Gastrocnemius medialis (tissue), 4 donors: ENCODE results near the gene PPP4C. TPM values are rescaled to one million over a fixed set of nuclear protein-coding genes. Genes with fewer than 3 reads are reported as not detected.

Source experiments
- ATAC-seq, 2 donors: fragments of 150-250 bp; one replicate each; pipeline ENCODE4 v1.9.1; 2016
- DNase-seq, 2 donors: peaks; one replicate each; pipeline ENCODE4 v3.0.0-alpha.2; 2019
- H3K27ac ChIP-seq, 4 donors: fragments of 200-600 bp; sonication (generic); 1 replicate in 1 of 4; 2 replicates in 3 of 4; pipeline ENCODE4 v1.5.1; 2016 to 2018; ENCODE audit warnings: mild to moderate bottlenecking in 2 of 4, moderate library complexity in 1 of 4
- H3K27me3 ChIP-seq, 3 donors: fragments of 200-600 bp; sonication (generic) in 2 of 3; 1 replicate in 1 of 3; 2 replicates in 2 of 3; pipeline versions ENCODE4 v1.5.1 to v1.6.0; 2016 to 2019; ENCODE audit warnings: mild to moderate bottlenecking in 1 of 3, moderate library complexity in 1 of 3
- H3K36me3 ChIP-seq, 2 donors: fragments of 200-600 bp; sonication (generic) in 1 of 2; one replicate each; pipeline ENCODE4 v1.5.1; 2017 to 2018
- H3K4me1 ChIP-seq, 2 donors: fragments of 200-600 bp; sonication (generic) in 1 of 2; one replicate each; pipeline ENCODE4 v1.5.1; 2016 to 2017; ENCODE audit warnings: mild to moderate bottlenecking in 2 of 2
- H3K4me3 ChIP-seq, 4 donors: fragments of 200-600 bp; sonication (generic) in 3 of 4; 1 replicate in 1 of 4; 2 replicates in 3 of 4; pipeline ENCODE4 v1.5.1; 2016 to 2019; ENCODE audit warnings: mild to moderate bottlenecking in 2 of 4
- H3K9me3 ChIP-seq, 3 donors: fragments of 200-600 bp; sonication (generic) in 2 of 3; 1 replicate in 1 of 3; 2 replicates in 2 of 3; pipeline ENCODE4 v1.5.1; 2016 to 2019
- CTCF ChIP-seq, 5 experiments: fragments of 450-650 bp in 3 of 5; fragments of 200-600 bp in 2 of 5; sonication (generic) in 2 of 5; IDR thresholded peaks in 4 of 5; conservative IDR thresholded peaks in 1 of 5; 1 replicate in 4 of 5; 2 replicates in 1 of 5; pipeline ENCODE4 v1.5.1; 2016 to 2019; ENCODE audit warnings: antibody characterized with exemption in 5 of 5, mild to moderate bottlenecking in 3 of 5, moderate library complexity in 3 of 5
- POLR2A ChIP-seq, 2 donors: fragments of 450-650 bp; IDR thresholded peaks; one replicate each; pipeline ENCODE4 v1.6.1; 2017; ENCODE audit warnings: antibody characterized with exemption in 2 of 2, mild to moderate bottlenecking in 2 of 2, moderate library complexity in 2 of 2
- in situ Hi-C, 4 donors: fragments of 200-750 bp; cut with MboI; loops; one replicate each; pipeline versions ENCODE4 v1.15.0 to v1.8.0; 2017; ENCODE audit warnings: low sequenced_read_pairs in 4 of 4
- intact Hi-C: fragments of 100-400 bp; cut with DNase I; formaldehyde crosslinking; loops from one replicate; pipeline ENCODE4 v1.15.1; 2023; ENCODE audit warnings: low total_unique reads
- total RNA-seq, 4 donors: library from RNA; depleted of rRNA; stranded (reverse); fragments of >200 nt; gene quantifications; one replicate each; pipeline versions ENCODE4 v1.1.0 to v1.2.3, GENCODE V29; 2016

PPP4C gene
- total RNA-seq, 4 donors from 2014 or later = 23.8 to 64.3 (median 44.7) TPM

DNA sequence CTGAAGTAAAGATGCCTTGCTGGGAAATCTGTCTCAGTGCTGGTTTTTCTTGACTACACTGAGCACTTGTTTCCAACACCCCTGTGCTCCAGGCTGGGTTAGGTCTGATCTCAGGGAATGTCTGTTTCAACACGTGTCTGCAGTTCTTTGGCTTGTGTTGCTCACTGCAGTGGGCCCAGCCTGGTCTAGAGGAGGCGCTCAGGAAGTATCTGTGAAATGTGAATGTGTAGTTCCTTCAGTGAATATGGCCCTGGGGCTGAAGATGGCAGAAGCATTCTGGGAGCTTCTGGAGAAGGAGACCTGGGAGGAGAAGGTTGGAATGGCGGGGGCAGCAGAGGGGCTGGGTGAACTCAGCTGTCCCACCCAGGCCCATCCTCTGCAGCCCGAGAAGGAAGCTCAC lies 28.3 kb downstream of the PPP4C start:
- no peak for TF ChIP-seq POLR2A (IDR thresholded peaks at IDR 0.05)
- in situ Hi-C loops = loop anchor here in 2 of 4 donors (10.0 to 25.0 kb wide), 2 partner anchors 81 to 308 kb away; partner anchors contain the start of genes CORO1A (in 1 of the 2) and ZNF771 (in 1 of the 2)
- Histone ChIP-seq H3K27ac (no peak overlapping the region), H3K36me3 (peaks cover 0 to 21% of the 10 kb centered on the region in 2 donors), H3K4me1 (no peaks in the 10 kb centered on the region), H3K4me3 (no peak overlapping the region), H3K9me3 (no peaks in the 10 kb centered on the region), H3K27me3 (no peaks in the 10 kb centered on the region)
- DNase-seq = no peak
- ATAC-seq = no peak
- intact Hi-C loops = no loop called here

DNA sequence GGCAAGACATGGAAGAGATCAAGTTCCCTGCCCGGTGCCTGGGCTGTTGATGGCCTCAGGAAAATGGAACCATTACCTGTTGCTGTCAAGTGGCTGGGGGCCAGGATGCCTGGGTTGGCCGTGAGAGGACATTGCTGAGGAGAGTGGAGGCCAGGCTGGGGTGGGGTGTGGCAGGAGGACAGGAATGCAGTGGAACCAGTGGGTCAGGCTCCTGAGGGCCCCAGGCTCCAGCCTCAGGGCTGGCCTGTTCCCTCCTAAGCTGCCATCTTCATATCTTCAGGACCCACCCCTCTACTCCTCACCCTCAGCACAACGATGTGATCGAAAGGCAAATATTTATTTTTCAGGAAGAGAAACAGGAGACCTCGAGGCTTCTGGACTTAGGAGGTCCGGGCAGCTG lies 28.7 kb downstream of the PPP4C start:
- intact Hi-C loops (no loop called here), in situ Hi-C loops (loop anchor here in 2 of 4 donors (10.0 to 25.0 kb wide), 2 partner anchors 80 to 308 kb away; partner anchors contain the start of genes CORO1A (in 1 of the 2) and ZNF771 (in 1 of the 2))
- Histone ChIP-seq H3K36me3 (peaks cover 0 to 21% of the 10 kb centered on the region in 2 donors), H3K27me3 (no peaks in the 10 kb centered on the region), H3K27ac (no peak overlapping the region), H3K4me1 (no peaks in the 10 kb centered on the region), H3K9me3 (no peaks in the 10 kb centered on the region), H3K4me3 (no peak overlapping the region)
- DNase-seq = no peak
- ATAC-seq = no peak
- TF ChIP-seq CTCF (IDR thresholded peaks at IDR 0.05 in 4 of 5, conservative IDR thresholded peaks at IDR 0.05 in 1 of 5) (no peak), POLR2A (IDR thresholded peaks at IDR 0.05) (no peak)

DNA sequence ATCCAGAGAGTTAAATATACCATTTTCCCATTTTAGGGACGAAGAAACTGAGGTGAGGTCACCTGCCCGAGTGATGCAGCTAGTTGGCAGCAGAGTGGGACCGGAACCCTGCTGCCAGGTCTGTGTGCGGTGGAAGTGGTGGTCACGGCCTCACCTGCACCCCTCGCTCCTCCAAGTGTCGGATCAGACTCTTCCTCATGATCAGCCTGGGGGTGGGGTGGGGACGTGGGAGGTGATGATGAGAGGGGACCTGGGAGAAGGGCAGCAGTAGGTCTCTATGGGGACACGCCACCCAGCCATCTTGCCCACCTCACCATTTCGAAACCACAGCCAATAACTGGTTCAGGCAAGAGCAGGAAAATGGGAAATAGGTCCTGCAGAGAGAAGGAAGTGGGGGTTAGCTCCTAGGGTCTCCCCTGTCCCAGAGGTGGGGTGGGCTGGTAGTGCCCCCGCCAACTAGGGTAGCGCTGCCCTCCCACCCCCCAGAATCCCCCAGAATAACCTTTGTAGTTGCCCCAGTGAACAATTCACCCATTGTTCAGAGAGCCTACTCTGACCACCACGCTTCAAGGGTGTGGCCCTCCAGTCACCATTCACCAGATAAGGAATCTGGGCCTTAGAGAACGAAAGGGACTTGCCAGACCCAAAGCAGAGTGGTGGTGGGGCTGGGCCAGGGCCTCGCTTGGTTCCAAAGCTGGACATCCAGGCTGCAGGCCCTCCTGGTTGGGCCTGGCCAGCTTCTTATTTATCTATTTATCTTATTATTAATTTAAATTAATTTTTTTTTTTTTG lies 32.5 kb downstream of the PPP4C start:
- intact Hi-C loops = no loop called here
- in situ Hi-C loops = loop anchor here in 2 of 4 donors (10.0 to 25.0 kb wide), 2 partner anchors 77 to 304 kb away; partner anchors contain the start of genes CORO1A (in 1 of the 2) and ZNF771 (in 1 of the 2)

GRCh38 chr16:30110661-30111060 lies 34.9 kb downstream of the PPP4C start:
- H3K36me3 ChIP-seq = peaks cover 0 to 25% of the 10 kb centered on the region in 2 donors
- ATAC-seq = no peak
- intact Hi-C loops (no loop called here), in situ Hi-C loops (loop anchor here in 1 of 4 donors (25.0 kb wide), 1 partner anchor 302 kb away; the partner anchor contains the start of gene ZNF771)
- no peak overlapping the region for H3K27ac ChIP-seq
- no peaks in the 10 kb centered on the region for H3K9me3 ChIP-seq
- DNase-seq = no peak
- no peaks in the 10 kb centered on the region for H3K4me1 ChIP-seq
- H3K4me3 ChIP-seq = no peak overlapping the region
- no peak for TF ChIP-seq CTCF (IDR thresholded peaks at IDR 0.05 in 4 of 5, conservative IDR thresholded peaks at IDR 0.05 in 1 of 5)
- TF ChIP-seq POLR2A (IDR thresholded peaks at IDR 0.05) = no peak
- no peaks in the 10 kb centered on the region for H3K27me3 ChIP-seq

More for the DNA sequence above, 32.5 kb downstream of the PPP4C start:
- no peak for DNase-seq
- H3K4me1 ChIP-seq = no peaks in the 10 kb centered on the region
- H3K36me3 ChIP-seq = peaks cover 0 to 21% of the 10 kb centered on the region in 2 donors
- H3K9me3 ChIP-seq = no peaks in the 10 kb centered on the region
- no peaks in the 10 kb centered on the region for H3K27me3 ChIP-seq
- H3K27ac ChIP-seq = no peak overlapping the region
- no peak for ATAC-seq
- TF ChIP-seq CTCF (IDR thresholded peaks at IDR 0.05 in 4 of 5, conservative IDR thresholded peaks at IDR 0.05 in 1 of 5) (no peak), POLR2A (IDR thresholded peaks at IDR 0.05) (no peak)
- no peak overlapping the region for H3K4me3 ChIP-seq
